Lower leg skin (tissue), 4 donors: ENCODE results near the gene RAB15. TPM values are rescaled to one million over a fixed set of nuclear protein-coding genes. Genes with fewer than 3 reads are reported as not detected.

Experiments used
- DNase-seq, 2 donors: peaks; one replicate each; pipeline ENCODE4 v3.0.0-alpha.2; 2019; ENCODE audit warnings: low spot score in 2 of 2
- H3K4me3 ChIP-seq: fragments of 200-600 bp; sonication (generic); 2 replicates; pipeline ENCODE4 v1.5.1; 2017; ENCODE audit warnings: mild to moderate bottlenecking, low read depth; ENCODE audit not compliant: poor library complexity, severe bottlenecking
- CTCF ChIP-seq, 3 donors: fragments of 450-650 bp; IDR thresholded peaks; one replicate each; pipeline ENCODE4 v1.5.1; 2016; ENCODE audit warnings: antibody characterized with exemption in 3 of 3, mild to moderate bottlenecking in 3 of 3, moderate library complexity in 2 of 3
- POLR2A ChIP-seq, 2 donors: fragments of 450-650 bp; IDR thresholded peaks; one replicate each; pipeline ENCODE4 v1.6.1; 2016 to 2017; ENCODE audit warnings: antibody characterized with exemption in 2 of 2, mild to moderate bottlenecking in 1 of 2, moderate library complexity in 1 of 2
- WGBS, 2 donors: methylation state at CpG; one replicate each; pipeline ENCODE4 v1.1.5; 2018; 5-methylcytosine and 5-hydroxymethylcytosine counted together
- intact Hi-C: fragments of 100-400 bp; cut with DNase I; formaldehyde crosslinking; loops from one replicate; pipeline ENCODE4 v1.15.0; 2023; ENCODE audit warnings: low total_unique reads
- total RNA-seq, 4 donors: library from RNA; depleted of rRNA; stranded (reverse); fragments of >200 nt; gene quantifications; one replicate each; pipeline ENCODE4 v1.1.0, GENCODE V29; 2016

The RAB15 gene
- total RNA-seq, 4 donors from 2014 or later, result 5.5 to 9.4 (median 7.2) TPM

DNA sequence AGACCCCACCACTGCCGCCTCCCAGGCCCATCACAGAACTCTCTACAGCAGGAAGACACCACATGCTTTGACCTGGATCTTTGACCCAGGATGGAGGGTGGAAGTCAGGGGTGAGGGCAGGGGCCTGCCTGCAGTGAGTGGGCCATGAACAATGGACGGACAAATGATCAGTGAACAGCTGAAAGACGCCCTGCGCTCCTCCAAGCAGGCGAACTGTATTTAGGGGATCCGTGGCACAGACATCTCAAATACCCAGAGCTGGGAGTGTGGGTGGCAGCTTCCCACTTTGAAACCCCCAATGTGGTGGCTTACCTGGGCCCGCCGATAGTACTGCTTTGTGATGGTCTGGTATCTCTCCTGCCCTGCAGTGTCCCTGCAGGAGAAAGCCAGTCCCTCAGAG lies 20.8 kb downstream of the RAB15 start:
- 96 to 98% methylated on average over 7 to 8 of the region's 8 CpGs for WGBS, 2 donors
- intact Hi-C loops, result no loop called here

DNA sequence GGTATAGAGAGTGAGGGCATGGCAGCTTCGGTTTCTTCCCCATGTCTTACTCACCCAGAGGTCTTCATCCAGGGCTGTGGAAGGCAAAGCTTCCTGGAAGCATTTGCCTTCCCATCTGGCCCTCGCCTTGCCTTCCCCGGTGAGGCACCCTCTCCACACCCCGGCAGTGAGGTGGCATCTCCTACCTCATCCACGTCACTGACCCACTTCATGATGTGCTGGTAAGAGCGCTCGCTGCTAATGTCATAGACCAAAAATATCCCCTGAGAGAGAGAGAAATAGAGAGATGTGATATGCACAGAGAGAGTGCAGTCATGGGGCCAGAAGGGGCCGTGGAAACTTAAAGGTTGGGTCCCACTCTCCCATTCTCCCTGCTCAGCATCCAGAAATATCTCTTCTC lies 21.2 kb downstream of the RAB15 start:
- 98% methylated on average over 8 of the region's 8 CpGs for WGBS, 2 donors
- no peak for TF ChIP-seq CTCF (IDR thresholded peaks at IDR 0.05)
- no peak for TF ChIP-seq POLR2A (IDR thresholded peaks at IDR 0.05)
- intact Hi-C loops, result no loop called here
- no peak overlapping the region for H3K4me3 ChIP-seq
- DNase-seq, result peak in 1 of 2 donors; percentile 67

More for the DNA sequence above, 20.8 kb downstream of the RAB15 start:
- peak in 1 of 2 donors; percentile 82 for DNase-seq
- no peak overlapping the region for H3K4me3 ChIP-seq
- TF ChIP-seq CTCF (IDR thresholded peaks at IDR 0.05) (no peak), POLR2A (IDR thresholded peaks at IDR 0.05) (no peak)

GRCh38 chr14:64948612-64949210 lies 23.4 kb downstream of the RAB15 start:
- no peak for TF ChIP-seq POLR2A (IDR thresholded peaks at IDR 0.05)
- no peak for TF ChIP-seq CTCF (IDR thresholded peaks at IDR 0.05)
- intact Hi-C loops, result no loop called here
- H3K4me3 ChIP-seq, result no peak overlapping the region
- 82 to 98% methylated on average over 8 of the region's 8 CpGs for WGBS, 2 donors
- DNase-seq, result peak in 1 of 2 donors; percentile 46

DNA sequence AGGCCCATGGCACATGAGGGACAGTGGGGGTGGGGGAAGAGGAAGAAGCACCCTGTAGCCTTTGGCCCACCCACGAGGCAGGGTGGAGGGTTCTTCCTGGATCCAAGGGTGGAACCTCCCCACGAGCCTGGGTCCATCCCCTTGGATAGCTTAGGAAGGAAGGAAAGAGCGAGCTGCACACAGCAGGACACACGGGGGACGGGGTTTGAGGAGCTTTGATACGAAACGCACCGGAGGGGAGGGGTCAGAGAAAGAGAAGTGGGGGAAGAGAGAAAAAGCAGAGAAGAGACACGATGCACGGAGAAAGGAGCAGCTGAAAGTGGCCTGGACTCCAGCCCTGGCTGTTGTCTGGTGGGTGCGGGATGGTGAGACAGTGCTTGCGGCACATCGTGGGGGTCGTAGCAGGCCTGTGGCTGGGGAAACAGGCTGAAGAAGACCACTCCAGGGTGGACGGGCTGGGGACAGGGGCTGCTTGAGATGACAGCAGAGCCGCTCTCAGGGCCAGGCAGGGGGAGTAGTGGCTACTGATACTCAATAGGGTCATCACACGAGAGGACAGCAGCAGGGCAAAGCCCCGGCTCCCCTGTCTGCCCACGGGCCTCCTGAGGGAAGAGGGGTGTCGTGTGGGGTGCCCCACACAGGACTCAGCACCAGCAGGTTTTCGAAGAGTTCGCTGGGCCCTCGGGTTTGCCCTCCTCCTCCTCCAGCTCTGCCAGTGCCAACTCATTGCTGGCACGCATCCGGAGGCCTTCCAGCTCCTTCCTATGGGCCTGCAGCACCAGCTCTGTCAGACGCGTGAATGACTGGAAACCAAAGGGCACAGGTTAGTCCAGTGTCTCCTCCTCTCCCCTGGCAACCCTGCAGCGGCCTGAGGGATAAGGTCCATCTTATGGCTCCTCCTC lies 24.2 kb downstream of the RAB15 start:
- DNase-seq, result peak in 1 of 2 donors; percentile 81
- TF ChIP-seq CTCF (IDR thresholded peaks at IDR 0.05) (no peak), POLR2A (IDR thresholded peaks at IDR 0.05) (no peak)
- WGBS, 2 donors, result 78 to 88% methylated on average over 27 to 28 of the region's 28 CpGs
- intact Hi-C loops, result no loop called here
- no peak overlapping the region for H3K4me3 ChIP-seq

GRCh38 chr14:64946310-64947045 lies 25.7 kb downstream of the RAB15 start:
- H3K4me3 ChIP-seq, result no peak overlapping the region
- intact Hi-C loops, result no loop called here
- DNase-seq, result peak; percentile 6 to 53
- no peak for TF ChIP-seq CTCF (IDR thresholded peaks at IDR 0.05)
- TF ChIP-seq POLR2A (IDR thresholded peaks at IDR 0.05), result no peak
- WGBS, 2 donors, result 76 to 83% methylated on average over 6 of the region's 6 CpGs
